Erythroblast (primary cell): Measurements from ENCODE around the gene ARMC12.
"Not testable (repeated sequence)": the region's sequence is repeated elsewhere in the genome, so short reads cannot be mapped to it uniquely, and the experiment has no call there.

Source experiments
- GATA1 ChIP-seq: IDR thresholded peaks from 2 replicates; pipeline ENCODE4 v1.6.1; 2011; ENCODE audit warnings: low read depth, mild to moderate bottlenecking, control low read depth, low read length, moderate library complexity
- POLR2A ChIP-seq: IDR thresholded peaks from 2 replicates; pipeline ENCODE4 v1.6.1; 2011; ENCODE audit warnings: mild to moderate bottlenecking, low read length

DNA sequence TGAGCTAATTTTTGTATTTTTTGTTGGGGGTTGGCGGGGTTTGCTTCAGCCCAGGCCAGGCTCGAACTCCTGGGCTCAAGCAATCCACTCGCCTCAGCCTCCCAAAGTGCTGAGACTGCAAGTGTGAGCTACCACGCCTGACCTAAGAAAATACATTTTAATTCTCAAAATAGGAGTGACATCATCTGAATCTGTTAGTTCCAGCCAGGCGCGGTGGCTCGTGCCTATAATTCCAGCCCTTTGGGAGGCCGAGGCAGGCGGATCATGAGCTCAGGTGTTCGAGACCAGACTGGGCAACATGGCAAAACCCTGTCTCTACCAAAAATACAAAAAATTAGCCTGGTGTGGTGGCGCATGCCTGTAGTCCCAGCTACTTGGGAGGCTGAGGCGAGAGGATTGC, 2.5 kb upstream of the ARMC12 start:
- TF ChIP-seq POLR2A, GATA1: not testable (repeated sequence)
